Right atrium auricular region (tissue), 2 donors: Measurements from ENCODE around the gene NBL1. TPM values are rescaled to one million over a fixed set of nuclear protein-coding genes. Genes with fewer than 3 reads are reported as not detected.

Experiments used
- DNase-seq: peaks from one replicate; pipeline ENCODE4 v3.0.0-alpha.2; 2019; ENCODE audit warnings: low spot score
- H3K27ac ChIP-seq, 2 donors: fragments of 200-600 bp; sonication (generic); 1 replicate in 1 of 2; 2 replicates in 1 of 2; pipeline ENCODE4 v1.5.1; 2016 to 2019
- H3K27me3 ChIP-seq, 2 donors: fragments of 200-600 bp; sonication (generic); one replicate each; pipeline versions ENCODE4 v1.5.1 to v1.6.0; 2017 to 2019
- H3K36me3 ChIP-seq: fragments of 200-600 bp; sonication (generic); one replicate; pipeline ENCODE4 v1.5.1; 2016
- H3K4me1 ChIP-seq, 2 donors: fragments of 200-600 bp; sonication (generic); one replicate each; pipeline versions ENCODE4 v1.5.1 to v1.6.0; 2017 to 2019
- H3K4me3 ChIP-seq, 2 donors: fragments of 200-600 bp; sonication (generic); 1 replicate in 1 of 2; 2 replicates in 1 of 2; pipeline ENCODE4 v1.5.1; 2017 to 2019; ENCODE audit warnings: mild to moderate bottlenecking in 1 of 2, moderate library complexity in 1 of 2
- H3K9me3 ChIP-seq, 2 donors: fragments of 200-600 bp; sonication (generic); one replicate each; pipeline ENCODE4 v1.5.1; 2019
- total RNA-seq, 2 donors: library from RNA; depleted of rRNA; stranded (reverse); fragments of >200 nt; gene quantifications; one replicate each; pipeline ENCODE4 v1.1.0, GENCODE V29; 2016
- TF ChIP-seq, protein P1 (sequence below), 2 donors: fragments of 200-600 bp; sonication (generic); IDR thresholded peaks; one replicate each; pipeline ENCODE4 v1.5.1; 2019; ENCODE audit warnings: antibody characterized with exemption in 2 of 2

NBL1 gene
- total RNA-seq, 2 donors from 2014 or later = 19.5 to 57.2 TPM

DNA sequence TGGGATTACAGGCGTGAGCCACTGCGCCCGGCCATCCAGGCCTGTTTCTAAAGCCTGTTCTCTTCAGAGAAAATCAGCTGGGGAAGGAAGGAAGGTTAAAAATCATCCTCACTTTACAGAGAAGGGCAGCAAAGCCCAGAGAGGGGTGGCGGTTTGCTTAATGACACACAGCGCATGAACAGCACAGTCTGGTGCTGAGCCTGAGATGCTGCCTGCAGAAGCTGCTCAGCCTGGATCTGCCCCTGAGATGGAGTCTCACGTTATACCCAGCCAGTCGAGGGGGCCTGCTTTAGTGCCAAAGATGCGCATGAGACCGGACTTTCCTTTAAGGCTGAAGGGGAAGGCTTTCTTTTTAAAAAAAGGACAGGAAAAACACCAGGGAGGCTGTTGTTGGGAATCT is 41.9 kb downstream of the NBL1 start:
- peaks cover 0 to 17% of the 10 kb centered on the region in 2 donors for H3K4me1 ChIP-seq
- H3K27ac ChIP-seq = no peak overlapping the region
- H3K27me3 ChIP-seq = no peaks in the 10 kb centered on the region
- no peak overlapping the region for H3K4me3 ChIP-seq
- no peaks in the 10 kb centered on the region for H3K36me3 ChIP-seq
- no peak for DNase-seq
- TF ChIP-seq, protein P1, sequence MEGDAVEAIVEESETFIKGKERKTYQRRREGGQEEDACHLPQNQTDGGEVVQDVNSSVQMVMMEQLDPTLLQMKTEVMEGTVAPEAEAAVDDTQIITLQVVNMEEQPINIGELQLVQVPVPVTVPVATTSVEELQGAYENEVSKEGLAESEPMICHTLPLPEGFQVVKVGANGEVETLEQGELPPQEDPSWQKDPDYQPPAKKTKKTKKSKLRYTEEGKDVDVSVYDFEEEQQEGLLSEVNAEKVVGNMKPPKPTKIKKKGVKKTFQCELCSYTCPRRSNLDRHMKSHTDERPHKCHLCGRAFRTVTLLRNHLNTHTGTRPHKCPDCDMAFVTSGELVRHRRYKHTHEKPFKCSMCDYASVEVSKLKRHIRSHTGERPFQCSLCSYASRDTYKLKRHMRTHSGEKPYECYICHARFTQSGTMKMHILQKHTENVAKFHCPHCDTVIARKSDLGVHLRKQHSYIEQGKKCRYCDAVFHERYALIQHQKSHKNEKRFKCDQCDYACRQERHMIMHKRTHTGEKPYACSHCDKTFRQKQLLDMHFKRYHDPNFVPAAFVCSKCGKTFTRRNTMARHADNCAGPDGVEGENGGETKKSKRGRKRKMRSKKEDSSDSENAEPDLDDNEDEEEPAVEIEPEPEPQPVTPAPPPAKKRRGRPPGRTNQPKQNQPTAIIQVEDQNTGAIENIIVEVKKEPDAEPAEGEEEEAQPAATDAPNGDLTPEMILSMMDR (IDR thresholded peaks at IDR 0.05) = no peak
- H3K9me3 ChIP-seq = peaks cover 0 to 6% of the 10 kb centered on the region in 2 donors

DNA sequence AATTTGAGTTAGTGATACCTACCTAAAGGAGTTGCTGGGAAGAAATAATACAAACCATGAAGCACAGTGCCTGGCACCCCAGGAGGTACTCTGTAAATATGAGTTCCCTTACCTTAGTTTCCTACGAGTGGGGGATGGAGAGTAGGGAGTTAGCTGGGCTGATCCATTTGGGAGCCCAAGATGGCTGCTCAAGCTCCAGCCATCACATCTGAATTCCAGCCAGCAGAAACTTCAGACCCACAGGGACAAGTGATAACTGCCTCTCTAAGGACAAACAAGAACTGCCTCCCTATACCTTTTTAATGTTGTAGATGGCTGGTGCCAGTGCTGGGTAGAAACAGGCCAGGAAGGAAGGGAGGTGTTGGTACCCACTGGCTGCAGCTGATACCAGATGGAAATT is 43.3 kb downstream of the NBL1 start:
- DNase-seq = no peak
- Histone ChIP-seq H3K4me3 (no peak overlapping the region), H3K27ac (no peak overlapping the region), H3K9me3 (peaks cover 0 to 6% of the 10 kb centered on the region in 2 donors), H3K36me3 (no peaks in the 10 kb centered on the region), H3K27me3 (no peaks in the 10 kb centered on the region), H3K4me1 (peaks cover 0 to 17% of the 10 kb centered on the region in 2 donors)
- TF ChIP-seq, protein P1 (IDR thresholded peaks at IDR 0.05) = no peak

DNA sequence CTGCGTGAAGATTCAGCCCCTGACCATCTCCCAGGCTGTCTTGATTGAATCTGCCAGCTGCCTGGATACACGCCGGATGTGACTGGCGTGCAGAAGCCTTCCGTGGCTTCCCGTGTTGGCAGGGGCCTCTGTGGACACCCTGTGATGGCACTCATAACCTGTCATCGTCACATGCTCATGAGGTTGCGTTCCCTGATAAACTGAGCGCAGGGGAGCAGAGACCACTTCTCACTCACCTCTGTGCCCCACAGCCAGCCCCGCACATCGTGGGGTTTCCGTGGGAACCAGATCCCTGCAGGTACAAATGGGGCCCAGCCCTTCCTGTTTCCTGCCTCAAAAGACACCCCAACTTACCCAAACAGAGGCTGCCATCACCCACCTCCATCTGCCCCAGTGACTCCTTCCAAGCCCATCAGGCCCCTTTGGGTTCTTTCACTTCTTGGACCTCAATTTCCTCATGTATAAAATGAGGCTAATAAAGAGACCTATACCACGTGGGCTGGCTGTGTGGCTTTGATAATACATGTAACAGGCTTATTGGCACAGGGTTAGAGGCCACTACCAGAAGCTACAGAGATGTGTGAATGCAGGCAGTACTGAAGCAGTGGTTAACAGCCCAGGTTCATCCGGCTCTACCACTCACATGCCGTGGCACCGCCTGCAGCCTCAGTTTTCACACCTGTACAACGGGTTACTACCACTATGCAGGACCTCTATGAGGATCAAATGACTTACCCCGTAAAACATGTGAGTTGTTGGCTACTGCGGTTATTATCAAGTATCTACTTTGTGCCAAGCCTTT is 44.1 kb downstream of the NBL1 start:
- no peaks in the 10 kb centered on the region for H3K27me3 ChIP-seq
- no peak for DNase-seq
- no peaks in the 10 kb centered on the region for H3K36me3 ChIP-seq

DNA sequence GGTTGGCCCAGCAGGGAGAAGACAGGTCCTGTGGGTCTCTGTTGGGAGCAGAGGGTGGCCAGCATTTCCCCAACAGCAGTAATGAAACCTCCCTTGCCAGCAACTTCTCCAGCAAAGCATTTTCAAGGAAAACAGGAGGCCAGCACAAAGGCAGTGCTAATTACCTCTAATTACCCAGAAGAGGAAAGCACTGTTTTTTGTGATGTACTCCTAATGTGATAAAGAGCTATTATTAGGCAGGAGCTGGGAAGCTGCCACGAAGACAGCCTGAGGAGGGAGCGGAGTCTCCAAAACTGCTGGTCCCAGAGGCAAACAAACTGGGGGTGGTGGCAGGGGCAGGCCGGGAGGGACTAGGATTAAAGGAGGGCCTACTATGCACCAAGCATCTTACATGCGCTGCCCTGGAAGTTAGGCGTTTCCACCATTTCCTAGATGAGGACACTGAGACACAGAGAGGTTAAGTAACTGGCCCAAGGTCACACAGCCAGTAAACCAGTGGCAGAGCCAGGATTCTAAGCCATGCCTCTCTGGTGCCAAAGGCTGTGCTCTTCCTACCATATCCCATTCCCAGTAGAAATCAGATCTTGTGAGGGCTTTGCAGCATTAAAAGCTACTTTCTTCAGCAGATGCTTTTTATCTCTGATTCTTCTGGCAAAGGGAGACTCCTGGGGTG is 45.1 kb downstream of the NBL1 start:
- Histone ChIP-seq H3K9me3 (peaks cover 0 to 6% of the 10 kb centered on the region in 2 donors), H3K27me3 (no peaks in the 10 kb centered on the region), H3K4me3 (no peak overlapping the region), H3K36me3 (peaks cover 5% of the 10 kb centered on the region), H3K27ac (no peak overlapping the region), H3K4me1 (peaks cover 0 to 17% of the 10 kb centered on the region in 2 donors)
- DNase-seq = no peak
- TF ChIP-seq, protein P1 (IDR thresholded peaks at IDR 0.05) = no peak

More for the DNA sequence above, 44.1 kb downstream of the NBL1 start:
- peaks cover 0 to 17% of the 10 kb centered on the region in 2 donors for H3K4me1 ChIP-seq
- H3K4me3 ChIP-seq = no peak overlapping the region
- peak overlapping the region in 1 of 2 donors; percentile 35 for H3K27ac ChIP-seq
- H3K9me3 ChIP-seq = peaks cover 0 to 6% of the 10 kb centered on the region in 2 donors
- TF ChIP-seq, protein P1 (IDR thresholded peaks at IDR 0.05) = no peak

DNA sequence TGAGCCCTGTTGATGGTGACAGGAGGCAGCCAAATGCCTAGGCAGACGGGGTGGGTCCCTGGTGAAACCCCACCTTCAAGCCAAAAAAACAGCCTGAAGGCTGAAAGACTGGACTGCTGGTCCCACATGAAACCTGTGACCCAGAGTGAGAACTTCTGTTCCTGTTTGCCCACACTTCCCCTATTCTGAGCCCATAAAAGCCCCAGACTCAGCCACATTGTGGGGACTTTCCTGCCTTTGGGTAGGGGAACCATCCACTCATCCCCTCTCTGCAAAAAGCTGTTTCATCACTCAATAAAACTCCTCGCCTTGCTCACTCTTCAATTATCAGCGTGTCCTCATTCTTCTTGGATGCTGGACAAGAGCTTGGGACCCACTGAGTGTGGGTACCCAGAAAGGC is 45.7 kb downstream of the NBL1 start:
- H3K27me3 ChIP-seq = no peaks in the 10 kb centered on the region
- no peak overlapping the region for H3K27ac ChIP-seq
- no peak for DNase-seq
- H3K9me3 ChIP-seq = peaks cover 0 to 6% of the 10 kb centered on the region in 2 donors
- TF ChIP-seq, protein P1 (IDR thresholded peaks at IDR 0.05) = no peak
- peaks cover 12% of the 10 kb centered on the region for H3K36me3 ChIP-seq
- H3K4me1 ChIP-seq = peaks cover 0 to 17% of the 10 kb centered on the region in 2 donors
- H3K4me3 ChIP-seq = no peak overlapping the region
